IPS DF 19.7 (cell line): Measurements from ENCODE around the gene SRGAP3.

ENCODE experiments used
- DNase-seq: peaks from one replicate; pipeline ENCODE4 v3.0.0-alpha.2; 2013; ENCODE audit warnings: low read depth, low spot score

The SRGAP3 gene

DNA sequence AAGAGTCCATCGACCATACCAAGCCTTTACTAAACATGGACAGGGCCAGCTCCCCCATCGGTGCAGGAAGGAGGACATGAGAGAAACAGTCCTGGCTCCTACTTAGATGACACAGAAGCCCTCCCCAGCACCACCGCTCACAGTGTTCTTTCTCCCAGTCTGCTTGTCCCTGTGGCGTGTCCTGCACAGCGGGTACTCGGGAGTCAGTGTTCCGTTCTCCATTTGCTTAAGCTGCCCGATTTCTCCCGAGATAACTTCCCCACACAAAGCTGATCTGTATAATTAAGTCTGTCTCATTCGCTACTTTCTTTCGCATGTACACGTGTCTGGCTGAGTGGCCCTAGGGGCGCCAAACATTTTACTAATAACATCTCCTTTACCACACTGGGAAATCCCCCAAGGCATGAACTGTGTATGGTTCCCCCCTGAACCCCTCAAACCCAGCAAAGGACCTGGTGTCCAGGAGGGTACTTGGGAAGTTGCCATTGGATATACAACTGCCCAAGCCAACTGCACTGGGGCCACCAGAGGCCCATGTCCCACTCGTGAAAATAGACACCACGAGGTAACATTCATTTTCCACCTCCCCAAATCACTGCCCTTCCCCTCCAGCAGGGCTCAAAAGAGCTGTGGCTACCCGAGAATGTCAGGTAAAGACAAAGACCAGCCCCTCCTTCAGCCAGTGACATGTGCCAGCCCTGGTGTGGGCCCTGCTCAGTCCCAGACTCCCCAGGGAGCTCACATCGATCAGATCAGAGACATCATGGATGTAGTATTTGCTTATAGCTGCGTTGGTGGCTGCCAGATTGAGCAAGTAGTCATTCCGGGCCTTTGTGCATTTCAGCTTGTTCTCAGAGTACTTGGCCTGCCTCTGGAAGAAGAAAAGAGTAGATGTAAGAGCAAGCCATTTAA lies 189.7 kb downstream of the SRGAP3 start:
- no peak for DNase-seq

DNA sequence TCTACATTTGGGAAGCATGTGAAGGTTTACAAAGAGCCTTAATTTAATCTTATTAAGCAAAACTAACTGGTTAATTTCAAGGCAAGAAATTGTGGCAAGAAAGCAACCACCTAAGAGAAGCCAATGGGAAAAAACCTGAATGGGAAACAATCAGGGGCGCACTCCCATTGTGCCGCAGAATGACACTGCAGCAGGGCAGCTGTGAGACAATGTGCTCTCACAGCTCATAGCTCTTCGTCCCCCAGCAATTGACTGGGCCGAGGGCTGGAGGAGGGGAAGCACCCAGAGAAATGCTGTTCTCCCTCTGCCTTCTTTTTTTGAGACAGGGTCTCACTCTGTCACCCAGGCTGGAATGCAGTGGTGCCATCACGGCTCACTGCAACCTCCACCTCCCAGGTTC lies 192.9 kb downstream of the SRGAP3 start:
- no peak for DNase-seq

DNA sequence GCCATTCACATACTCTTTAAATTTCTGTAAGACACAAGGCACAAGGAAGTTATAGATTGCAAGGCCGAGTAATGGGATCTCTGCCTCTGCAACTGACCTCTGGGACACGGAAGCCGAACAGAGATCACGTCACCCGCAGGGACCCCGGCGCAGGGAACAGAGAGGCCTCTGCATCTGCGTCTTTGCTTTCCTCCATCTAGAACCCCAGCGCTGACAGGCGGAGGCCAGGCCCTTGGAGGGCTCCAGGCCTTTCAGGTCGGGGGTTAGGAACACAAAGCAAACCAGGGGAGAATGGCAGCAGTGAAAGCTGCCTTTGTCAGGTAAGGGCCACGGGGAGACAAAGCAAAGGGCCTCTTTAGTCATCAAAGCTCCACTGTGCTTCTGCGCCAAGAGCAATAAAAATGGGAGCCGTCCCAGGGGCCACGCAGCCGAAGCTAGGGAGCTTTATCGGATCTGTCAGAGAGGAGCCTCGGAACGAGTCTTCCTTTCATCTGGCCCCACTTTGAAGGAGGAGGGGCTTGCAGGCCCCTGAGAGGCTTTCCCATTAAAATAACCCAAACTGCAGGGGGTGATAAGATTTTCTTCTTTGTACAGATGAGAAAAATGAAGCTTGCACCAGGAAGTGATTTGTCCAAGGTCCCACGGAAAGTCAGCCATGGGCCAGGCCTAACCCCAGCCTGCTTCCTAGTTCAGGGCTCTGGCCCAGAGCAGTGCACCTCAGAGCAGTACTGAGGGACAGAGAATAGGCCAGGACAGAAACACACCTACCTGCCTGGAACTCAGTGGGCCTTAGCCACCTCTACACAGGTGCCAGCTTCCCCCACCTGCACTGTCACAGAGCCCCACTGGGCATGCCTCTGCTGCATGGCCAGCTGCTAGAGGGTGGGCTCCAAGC lies 201.7 kb downstream of the SRGAP3 start:
- DNase-seq = no peak

DNA sequence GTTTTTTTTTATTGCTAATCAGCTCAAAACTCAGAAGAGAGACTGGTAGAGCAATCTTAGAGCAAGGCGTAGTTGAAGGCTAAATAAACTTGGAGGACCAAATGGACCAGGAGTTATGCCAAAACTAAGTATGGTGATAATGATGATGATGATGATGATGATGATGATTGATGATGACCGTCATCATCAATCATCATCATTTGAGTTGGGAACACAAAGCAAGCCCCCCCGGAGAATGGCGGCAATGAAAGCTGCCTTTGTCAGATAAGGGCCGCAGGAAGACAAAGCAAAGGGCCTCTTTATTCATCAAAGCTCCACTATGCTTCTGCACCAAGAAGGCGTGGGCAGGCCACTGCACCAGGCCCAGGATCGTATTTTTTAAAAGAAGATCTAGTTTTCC lies 204.1 kb downstream of the SRGAP3 start:
- no peak for DNase-seq

DNA sequence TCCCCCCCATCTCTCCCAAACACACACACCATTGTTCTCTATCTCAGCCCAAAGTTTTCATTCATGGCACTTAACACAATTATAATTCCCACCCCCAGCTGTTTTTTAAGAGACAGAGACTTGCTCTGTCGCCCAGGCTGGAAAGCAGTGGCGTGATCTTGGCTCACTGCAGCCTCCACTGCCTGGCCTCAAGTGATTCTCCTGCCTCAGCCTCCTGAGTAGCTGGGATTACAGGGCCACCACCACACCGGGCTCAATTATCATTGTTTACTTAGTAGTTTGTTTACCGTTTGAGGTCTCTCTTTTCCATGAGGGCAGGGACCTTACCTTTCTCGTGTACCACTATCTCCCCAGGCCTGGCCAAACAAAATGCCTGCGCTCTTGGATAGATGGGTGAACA lies 206.4 kb downstream of the SRGAP3 start:
- DNase-seq = no peak

DNA sequence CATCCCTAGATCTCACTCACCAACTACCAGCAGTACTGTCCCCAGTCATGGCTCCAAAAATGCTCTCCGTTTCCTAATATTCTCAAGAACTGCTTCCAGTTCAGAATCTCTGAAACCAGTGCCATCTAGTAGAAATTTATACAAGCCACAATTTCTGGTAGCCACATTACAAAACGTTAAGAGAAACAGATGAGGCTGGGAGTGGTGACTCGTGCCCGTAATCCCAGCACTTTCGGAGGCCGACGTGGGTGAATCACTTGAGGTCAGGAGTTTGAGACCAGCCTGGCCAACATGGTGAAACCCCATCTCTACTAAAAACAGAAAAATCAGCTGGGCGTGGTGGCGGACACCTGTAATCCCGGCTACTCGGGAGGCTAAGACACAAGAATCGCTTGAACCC lies 207.8 kb downstream of the SRGAP3 start:
- no peak for DNase-seq

DNA sequence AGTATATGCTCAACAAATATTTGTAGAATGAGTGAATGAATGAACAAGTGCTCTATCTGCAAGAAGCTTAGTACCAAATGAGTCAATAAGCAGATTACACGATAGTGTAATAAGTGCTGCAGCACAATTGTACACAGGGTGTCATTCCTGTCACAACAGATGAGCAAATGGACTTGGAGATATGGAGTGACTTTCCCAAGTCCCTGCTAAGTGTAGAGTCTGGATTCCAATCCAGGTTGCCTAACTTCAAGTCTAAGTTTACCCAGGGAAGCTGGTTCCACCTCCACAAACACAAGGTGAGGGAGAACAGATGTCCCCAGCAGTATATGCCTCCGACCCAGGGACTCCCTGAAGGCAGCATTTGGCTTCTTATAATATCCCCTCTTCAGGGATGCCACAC lies 208.4 kb downstream of the SRGAP3 start:
- DNase-seq = no peak

DNA sequence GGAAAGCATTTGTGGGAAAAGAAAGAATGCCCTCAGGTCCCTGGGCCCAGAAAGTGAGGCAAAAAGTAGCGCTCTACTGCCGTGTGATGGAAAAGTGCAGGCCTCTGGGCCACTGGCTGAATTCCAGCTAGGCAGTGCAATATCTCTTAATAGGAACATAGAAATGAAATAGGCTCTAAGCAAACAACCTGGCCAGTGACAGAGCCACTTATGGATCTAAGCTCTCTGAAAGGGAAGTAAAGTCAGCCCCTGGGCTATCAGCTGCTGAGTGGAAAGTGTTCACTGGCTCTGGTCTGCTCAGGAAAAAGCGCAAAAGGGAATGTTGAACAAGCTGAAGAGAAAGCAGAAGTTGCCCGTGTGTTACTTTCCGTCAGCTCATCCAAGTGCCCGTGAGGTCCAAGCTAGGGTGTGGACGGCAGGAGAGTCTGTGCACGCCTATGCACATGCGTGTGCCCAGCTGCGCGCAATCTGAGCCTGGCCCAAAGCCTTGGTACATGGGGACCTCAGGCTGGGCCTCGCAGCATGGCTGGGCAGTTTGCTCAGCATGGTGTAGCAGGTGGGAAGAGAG lies 212.2 kb downstream of the SRGAP3 start:
- no peak for DNase-seq

DNA sequence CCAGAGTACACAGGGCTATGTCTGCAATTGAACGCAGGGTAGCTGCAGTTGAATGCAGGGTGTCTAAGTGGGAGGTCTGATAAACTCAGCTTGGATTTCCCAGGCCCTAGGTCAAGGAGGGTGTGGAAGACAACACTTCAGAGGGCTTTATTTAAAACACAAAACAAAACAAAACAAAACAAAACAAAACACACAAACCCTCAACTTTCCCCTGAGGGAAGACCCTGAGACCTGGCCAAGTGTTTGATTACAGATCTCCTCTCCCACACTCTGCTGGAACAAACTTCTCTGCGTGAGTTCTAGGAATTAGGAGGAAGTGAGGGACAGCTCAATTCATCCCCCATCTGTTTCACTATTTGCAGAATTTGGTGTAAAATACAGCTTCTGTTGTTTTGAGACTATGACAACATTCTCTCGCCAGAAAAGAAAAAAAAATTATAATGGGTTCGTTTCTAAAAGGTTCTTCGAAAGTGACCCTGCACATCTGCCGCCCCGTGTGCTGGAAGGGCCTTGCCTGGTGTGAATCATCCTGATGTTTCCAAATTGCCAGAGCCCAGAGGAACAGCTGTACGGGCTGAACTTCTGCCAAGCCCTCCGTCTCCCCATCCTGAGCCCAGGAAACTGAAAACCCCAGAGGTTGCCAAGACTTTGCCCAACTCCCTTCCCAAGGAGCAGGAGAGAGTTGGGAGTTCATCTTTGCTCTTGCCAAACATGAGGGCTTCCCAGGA lies 212.9 kb downstream of the SRGAP3 start:
- no peak for DNase-seq

DNA sequence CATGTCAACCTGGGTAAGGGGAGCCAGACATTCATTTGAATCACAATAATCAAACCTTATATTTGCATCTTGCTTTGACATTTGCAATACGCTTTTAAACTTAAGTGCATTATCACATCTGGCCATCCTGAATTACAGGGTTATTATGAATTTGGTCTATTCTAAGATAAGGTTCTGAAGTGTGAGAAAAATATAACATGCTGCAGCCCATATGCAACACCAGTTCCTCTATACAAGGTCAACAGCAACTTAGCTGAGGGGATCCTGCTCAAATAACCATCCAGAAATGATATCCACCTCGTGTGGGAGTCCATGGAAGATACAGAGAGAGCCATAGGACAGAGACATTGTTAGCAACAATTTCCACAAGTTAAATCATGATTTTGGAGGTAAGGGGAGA lies 213.5 kb downstream of the SRGAP3 start:
- DNase-seq = no peak

DNA sequence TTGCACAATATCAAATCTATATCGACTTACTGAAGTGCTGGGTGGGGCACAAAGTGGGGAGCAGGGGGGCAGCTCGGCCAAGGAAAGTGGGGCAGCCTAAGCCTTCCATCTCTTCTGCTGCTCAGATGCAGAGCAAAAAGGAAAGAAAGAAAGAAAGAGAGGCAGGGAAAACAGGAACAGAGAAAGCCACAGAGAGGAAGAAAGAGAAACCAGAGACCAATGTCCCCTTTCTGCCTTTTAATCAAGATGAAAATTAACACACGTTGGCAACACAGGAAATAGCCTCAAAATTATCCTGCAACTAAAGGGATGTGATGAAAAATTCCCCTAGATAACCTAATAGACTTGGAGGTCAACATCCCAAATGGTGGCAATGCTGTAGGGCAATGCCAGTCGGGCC lies 214.0 kb downstream of the SRGAP3 start:
- DNase-seq = no peak

DNA sequence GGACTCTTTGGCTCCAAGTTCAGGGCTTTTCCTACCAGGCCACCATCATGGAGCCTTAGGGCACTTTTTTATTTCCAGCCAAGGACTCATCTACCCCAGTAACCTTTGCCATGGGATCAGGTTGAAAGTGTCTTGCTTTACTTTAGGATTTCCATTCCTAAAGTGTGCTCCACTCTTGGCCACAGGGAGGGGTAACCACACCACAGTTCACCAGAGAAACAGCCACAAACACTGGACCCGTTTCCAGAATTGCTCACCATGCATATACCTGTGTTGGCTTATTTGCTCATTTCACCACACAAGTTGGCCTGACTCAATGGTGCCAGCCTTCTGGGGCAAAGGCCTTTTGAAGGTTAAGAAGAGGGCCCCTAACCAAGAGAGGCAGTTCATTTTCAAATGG lies 215.6 kb downstream of the SRGAP3 start:
- DNase-seq = no peak

DNA sequence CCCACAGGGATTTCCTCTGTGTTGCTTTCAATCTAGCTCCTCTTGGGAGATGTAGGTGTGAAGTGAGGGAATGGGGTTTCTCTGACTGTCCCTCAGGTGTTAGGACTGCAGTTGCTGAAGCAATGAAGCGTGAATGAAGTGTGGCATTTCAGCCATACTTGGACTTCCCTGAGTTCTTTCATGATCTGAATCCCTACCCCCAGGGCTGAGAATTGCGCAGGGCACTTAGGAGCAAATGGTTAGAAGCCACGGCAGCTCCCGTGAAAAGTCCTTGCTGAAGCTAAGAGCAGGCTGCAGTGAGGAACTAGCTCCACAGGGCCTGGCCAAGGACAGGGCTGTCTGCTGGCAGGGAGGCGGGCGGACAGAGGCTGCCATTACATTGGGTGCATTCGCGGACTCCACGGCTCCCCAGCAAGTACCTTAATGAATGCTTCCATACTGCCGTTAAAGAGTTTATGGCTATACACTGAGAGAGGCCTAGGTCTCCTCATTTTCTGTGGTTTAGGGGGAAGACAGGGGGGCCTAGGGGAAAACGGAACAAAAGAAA lies 217.1 kb downstream of the SRGAP3 start:
- no peak for DNase-seq

DNA sequence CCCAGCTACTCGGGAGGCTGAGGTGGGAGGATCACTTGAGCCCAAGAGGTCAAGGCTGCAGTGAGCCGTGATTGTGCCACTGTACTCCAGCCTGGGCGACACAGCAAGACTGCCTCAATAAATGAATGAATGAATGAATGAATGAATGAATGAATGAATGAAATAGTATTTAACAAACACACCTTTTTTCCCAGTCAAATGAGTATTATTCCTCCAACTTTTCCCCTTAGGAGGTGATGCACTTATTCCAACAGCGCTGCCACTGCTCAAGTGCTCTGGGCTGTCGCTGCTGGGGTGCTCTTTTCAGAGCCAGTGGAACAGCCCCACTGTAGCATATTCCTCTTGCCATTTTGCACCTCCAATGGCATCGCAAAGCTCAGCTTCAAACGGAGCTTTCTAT lies 219.4 kb downstream of the SRGAP3 start:
- no peak for DNase-seq

DNA sequence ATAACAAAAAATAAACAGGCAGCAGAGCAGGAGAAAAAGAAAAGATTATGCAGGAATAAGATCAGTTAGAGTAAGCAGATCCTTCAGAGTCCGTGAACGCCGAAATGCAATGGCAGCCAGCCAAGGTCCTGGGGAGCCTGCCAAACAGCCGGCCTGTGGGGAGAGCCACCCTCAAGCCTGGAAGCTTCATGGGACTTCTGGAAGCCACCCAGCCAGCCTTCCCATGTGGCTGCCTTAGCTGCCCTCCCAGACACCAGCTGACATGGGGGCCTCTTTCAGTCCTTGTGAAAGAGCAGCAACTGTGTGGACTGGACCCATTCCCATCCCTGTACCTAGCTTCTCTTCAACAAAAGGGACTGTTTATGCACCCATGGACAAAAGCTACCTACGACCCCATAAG lies 221.3 kb downstream of the SRGAP3 start:
- no peak for DNase-seq

DNA sequence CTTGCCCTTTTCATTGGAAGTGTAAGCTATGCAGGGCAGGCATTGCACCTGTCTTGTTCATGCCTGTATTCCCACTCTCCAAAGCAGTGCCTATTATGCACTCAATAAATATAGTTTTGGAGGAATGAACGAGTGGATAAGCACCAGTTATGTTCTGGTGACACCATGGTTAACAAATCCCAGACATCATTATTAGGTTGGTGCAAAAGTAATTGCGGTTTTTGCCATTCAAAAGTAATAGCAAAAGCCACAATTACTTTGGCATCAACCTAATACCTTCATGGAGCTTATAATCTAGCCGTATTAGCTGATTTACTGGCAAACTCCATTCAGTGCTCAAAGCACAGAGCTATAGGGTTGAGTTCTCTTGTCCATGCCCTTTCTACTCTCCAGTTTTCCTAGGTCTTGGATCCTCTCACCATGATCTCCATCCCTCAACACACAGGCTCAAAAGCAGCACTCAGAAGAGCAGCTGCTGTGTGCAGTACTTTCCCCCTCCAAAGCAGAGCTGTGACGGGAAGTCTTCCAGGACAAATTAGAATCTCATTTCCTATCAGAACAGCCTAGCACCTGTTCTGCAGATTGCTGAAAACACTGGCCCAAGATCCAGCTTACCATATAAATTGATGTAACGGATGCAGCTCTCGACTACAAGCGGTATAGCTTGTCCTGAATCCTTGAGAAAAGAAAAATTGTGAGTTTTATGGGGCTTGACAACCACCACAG lies 223.0 kb downstream of the SRGAP3 start:
- no peak for DNase-seq

DNA sequence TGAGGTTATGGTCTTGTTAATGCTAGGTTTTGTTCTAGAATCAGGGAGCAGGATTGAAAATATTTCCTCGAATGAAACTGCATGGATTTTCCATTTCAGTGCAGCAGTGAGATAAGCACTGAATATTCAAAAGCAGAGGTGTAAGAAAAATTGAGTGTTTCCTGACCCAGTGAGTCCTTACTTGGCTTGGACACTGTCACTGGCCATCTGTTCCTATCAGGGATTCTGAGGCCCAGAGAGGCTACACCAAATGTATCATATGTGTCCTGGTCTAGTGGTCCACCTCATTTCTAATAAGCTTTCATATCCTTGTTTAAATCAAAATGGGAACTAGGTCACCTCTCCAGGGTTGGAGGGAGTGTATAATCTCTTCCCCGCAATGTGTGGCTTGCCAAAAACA lies 225.1 kb downstream of the SRGAP3 start:
- no peak for DNase-seq

DNA sequence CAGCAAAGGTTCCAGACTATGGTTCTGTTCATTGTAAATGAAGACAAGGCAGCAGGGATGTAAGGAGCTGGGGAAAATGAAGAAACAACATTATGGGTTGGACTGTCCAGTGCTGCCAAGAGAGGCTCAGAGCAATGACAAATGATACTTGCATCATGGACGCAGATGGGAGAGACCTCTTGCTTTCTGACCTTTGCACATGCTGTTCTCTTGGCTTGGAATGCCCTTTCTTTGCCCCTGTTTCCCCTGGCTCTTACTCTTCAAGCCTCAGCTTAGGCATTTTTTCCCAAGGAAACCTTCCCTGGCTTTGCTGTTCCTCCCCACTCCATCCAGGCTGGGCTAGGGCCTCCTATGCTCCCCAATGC lies 226.2 kb downstream of the SRGAP3 start:
- DNase-seq = no peak

DNA sequence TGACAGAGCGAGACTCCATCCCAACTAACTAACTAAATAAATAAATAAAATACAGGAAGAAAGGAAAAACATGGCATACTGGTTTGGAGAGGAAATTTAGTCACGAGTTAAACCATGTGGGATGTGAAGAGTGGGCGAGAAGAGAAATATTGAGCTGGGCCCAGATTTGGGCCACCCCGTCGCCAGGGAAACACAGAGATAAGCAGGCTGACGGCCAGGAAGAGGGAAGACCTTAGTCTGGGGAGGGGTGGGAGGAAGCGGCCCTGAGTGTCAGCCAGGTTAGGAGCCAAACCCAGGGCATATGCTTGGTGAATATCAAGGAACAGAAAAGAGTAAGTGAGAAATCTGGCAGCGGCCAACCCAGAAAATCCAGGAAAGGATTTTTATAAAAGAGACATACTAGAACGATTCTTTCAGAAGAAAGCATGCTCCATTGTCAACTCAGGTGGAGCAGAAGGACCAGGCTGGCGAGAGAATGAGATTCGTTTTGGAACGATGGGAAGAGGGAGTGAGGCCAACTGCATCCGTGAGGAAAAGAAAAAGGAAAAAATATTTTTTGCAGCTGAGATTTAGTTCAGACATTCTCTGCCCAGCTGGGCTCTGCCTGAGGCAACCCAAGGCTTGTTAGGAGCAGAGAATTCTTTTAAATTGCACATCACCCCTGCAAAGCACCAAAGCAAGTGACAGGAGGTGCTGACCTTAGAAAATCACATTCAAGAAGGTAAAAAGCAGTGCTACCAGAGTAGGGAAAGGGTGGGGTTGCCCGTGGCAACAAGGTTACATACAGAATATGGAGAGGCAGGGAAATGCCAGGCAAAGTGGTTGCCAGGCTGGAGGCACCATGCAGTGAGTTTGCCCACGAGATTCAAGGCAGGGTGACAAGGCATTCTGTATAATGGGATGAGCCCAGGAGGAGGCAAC lies 226.9 kb downstream of the SRGAP3 start:
- DNase-seq = no peak
